Duodenal mucosa (tissue), 2 donors: Measurements from ENCODE around the gene KRTAP10-7.
"Not testable (repeated sequence)": the region's sequence is repeated elsewhere in the genome, so short reads cannot be mapped to it uniquely, and the experiment has no call there.

Source experiments
- H3K27ac ChIP-seq: one replicate; pipeline ENCODE4 v1.7.0; 2013; ENCODE audit warnings: low read depth, low read length
- H3K27me3 ChIP-seq, 2 donors: one replicate each; pipeline ENCODE4 v1.7.0; 2013; ENCODE audit warnings: low read length in 2 of 2, control low read depth in 1 of 2; ENCODE audit not compliant: insufficient read depth in 2 of 2, control insufficient read depth in 1 of 2
- H3K36me3 ChIP-seq, 2 donors: one replicate each; pipeline ENCODE4 v1.7.0; 2013; ENCODE audit warnings: low read length in 2 of 2, control low read depth in 1 of 2; ENCODE audit not compliant: insufficient read depth in 2 of 2, control insufficient read depth in 1 of 2
- H3K4me1 ChIP-seq, 2 donors: one replicate each; pipeline ENCODE4 v1.7.0; 2013; ENCODE audit warnings: low read length in 2 of 2, control low read depth in 1 of 2; ENCODE audit not compliant: insufficient read depth in 2 of 2, control insufficient read depth in 1 of 2
- H3K4me3 ChIP-seq, 2 donors: one replicate each; pipeline ENCODE4 v1.7.0; 2013; ENCODE audit warnings: low read length in 2 of 2, low read depth in 1 of 2
- H3K9ac ChIP-seq, 2 donors: one replicate each; pipeline ENCODE4 v1.7.0; 2013; ENCODE audit warnings: low read length in 2 of 2, low read depth in 1 of 2
- H3K9me3 ChIP-seq, 2 donors: one replicate each; pipeline ENCODE4 v1.7.0; 2013; ENCODE audit warnings: low read length in 2 of 2, control low read depth in 1 of 2; ENCODE audit not compliant: control insufficient read depth in 1 of 2

The KRTAP10-7 gene

GRCh38 chr21:44636209-44637017, 36.0 kb downstream of the KRTAP10-7 start:
- Histone ChIP-seq H3K27me3 (peaks cover 0 to 2% of the 10 kb centered on the region in 2 donors), H3K9me3 (peaks cover 6 to 8% of the 10 kb centered on the region in 2 donors), H3K4me1 (no peaks in the 10 kb centered on the region), H3K27ac (no peak overlapping the region), H3K9ac (no peak overlapping the region), H3K36me3 (no peaks in the 10 kb centered on the region), H3K4me3 (no peak overlapping the region)

- Histone ChIP-seq H3K36me3 (no peaks in the 10 kb centered on the region), H3K9ac (no peak within 1 kb of the TSS), H3K27me3 (peaks cover 0 to 2% of the 10 kb centered on the region in 2 donors), H3K9me3 (peaks cover 3 to 5% of the 10 kb centered on the region in 2 donors), H3K4me1 (no peaks in the 10 kb centered on the region), H3K4me3 (no peak within 1 kb of the TSS), H3K27ac (no peak within 1 kb of the TSS)
Measured at GRCh38 chr21:44637018-44637850, 36.8 kb downstream of the KRTAP10-7 start, which contains the start of gene KRTAP10-10. Gene KRTAP10-10, plus strand, starts transcription at chr21:44637356. Its CDS starts 62 bp downstream, at chr21:44637418.

GRCh38 chr21:44637851-44638348, 37.5 kb downstream of the KRTAP10-7 start:
- not testable (repeated sequence) for H3K27me3 ChIP-seq, H3K9ac ChIP-seq, H3K4me3 ChIP-seq

GRCh38 chr21:44638506-44639330, 38.3 kb downstream of the KRTAP10-7 start:
- H3K9me3 ChIP-seq, H3K9ac ChIP-seq, H3K27ac ChIP-seq, H3K4me3 ChIP-seq, H3K36me3 ChIP-seq, H3K27me3 ChIP-seq, H3K4me1 ChIP-seq: not testable (repeated sequence)

More at GRCh38 chr21:44637851-44638348, 37.5 kb downstream of the KRTAP10-7 start:
- not testable (repeated sequence) for H3K9me3 ChIP-seq, H3K27ac ChIP-seq, H3K4me1 ChIP-seq, H3K36me3 ChIP-seq

GRCh38 chr21:44639331-44639655, 38.9 kb downstream of the KRTAP10-7 start:
- H3K27me3 ChIP-seq, result peaks cover 0 to 2% of the 10 kb centered on the region in 2 donors
- H3K4me1 ChIP-seq, result no peaks in the 10 kb centered on the region
- H3K27ac ChIP-seq, result no peak overlapping the region
- H3K4me3 ChIP-seq, result no peak overlapping the region
- no peaks in the 10 kb centered on the region for H3K36me3 ChIP-seq
- H3K9ac ChIP-seq, result no peak overlapping the region
- peaks cover 7 to 9% of the 10 kb centered on the region in 2 donors for H3K9me3 ChIP-seq

GRCh38 chr21:44640761-44641160, 40.4 kb downstream of the KRTAP10-7 start:
- Histone ChIP-seq H3K4me3 (no peak overlapping the region), H3K27me3 (no peaks in the 10 kb centered on the region), H3K9me3 (peaks cover 7 to 15% of the 10 kb centered on the region in 2 donors), H3K9ac (no peak overlapping the region), H3K27ac (no peak overlapping the region), H3K4me1 (no peaks in the 10 kb centered on the region), H3K36me3 (no peaks in the 10 kb centered on the region)

GRCh38 chr21:44643741-44644310, 43.4 kb downstream of the KRTAP10-7 start:
- Histone ChIP-seq H3K4me1 (no peaks in the 10 kb centered on the region), H3K27me3 (no peaks in the 10 kb centered on the region), H3K9me3 (peaks cover 7 to 15% of the 10 kb centered on the region in 2 donors), H3K27ac (no peak overlapping the region), H3K4me3 (no peak overlapping the region), H3K36me3 (no peaks in the 10 kb centered on the region), H3K9ac (no peak overlapping the region)

- H3K27me3 ChIP-seq, result no peaks in the 10 kb centered on the region
- H3K27ac ChIP-seq, result no peak overlapping the region
- H3K36me3 ChIP-seq, result no peaks in the 10 kb centered on the region
- H3K4me3 ChIP-seq, result no peak overlapping the region
- H3K4me1 ChIP-seq, result no peaks in the 10 kb centered on the region
- no peak overlapping the region for H3K9ac ChIP-seq
- H3K9me3 ChIP-seq, result peaks cover 7 to 15% of the 10 kb centered on the region in 2 donors
Measured at GRCh38 chr21:44644878-44645277, 44.5 kb downstream of the KRTAP10-7 start.

- H3K36me3 ChIP-seq, H3K4me1 ChIP-seq, H3K9ac ChIP-seq, H3K4me3 ChIP-seq, H3K27me3 ChIP-seq, H3K27ac ChIP-seq: not testable (repeated sequence)
- H3K9me3 ChIP-seq, result peaks cover 4 to 11% of the 10 kb centered on the region in 2 donors
Measured at GRCh38 chr21:44646366-44647221, 46.2 kb downstream of the KRTAP10-7 start, which contains the start of gene KRTAP10-11. Gene KRTAP10-11, plus strand, starts transcription at chr21:44646414. Its CDS starts 45 bp downstream, at chr21:44646459.
